Urothelium cell line (cell line): ENCODE results near the gene LDB3.
"Not testable (repeated sequence)": the region's sequence is repeated elsewhere in the genome, so short reads cannot be mapped to it uniquely, and the experiment has no call there.

Source experiments
- DNase-seq: peaks from one replicate; pipeline ENCODE4 v3.0.0; 2011; ENCODE audit warnings: low spot score, mixed read lengths
- FAIRE-seq: peaks from 2 replicates; lab custom pipeline; 2011; peaks lifted over from hg19 to GRCh38; lab: Jason Lieb, UNC

The LDB3 gene

DNA sequence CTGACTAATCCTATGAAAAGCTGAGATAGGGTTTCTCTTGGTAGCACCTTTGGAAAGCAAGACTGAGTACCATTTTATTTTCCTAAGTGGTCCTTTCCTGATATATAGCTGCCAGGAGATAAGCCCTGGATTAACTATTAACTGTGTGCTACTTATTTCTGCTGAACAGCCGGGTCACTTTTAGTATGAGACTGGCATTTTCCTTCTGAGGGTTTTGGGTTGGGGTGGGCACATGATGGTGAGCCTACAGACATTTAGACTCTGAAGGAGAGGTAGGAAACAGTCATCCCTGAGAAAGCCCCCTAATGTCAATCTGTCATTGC lies 58.3 kb downstream of the LDB3 start:
- no peak for DNase-seq
- FAIRE-seq = no peak

DNA sequence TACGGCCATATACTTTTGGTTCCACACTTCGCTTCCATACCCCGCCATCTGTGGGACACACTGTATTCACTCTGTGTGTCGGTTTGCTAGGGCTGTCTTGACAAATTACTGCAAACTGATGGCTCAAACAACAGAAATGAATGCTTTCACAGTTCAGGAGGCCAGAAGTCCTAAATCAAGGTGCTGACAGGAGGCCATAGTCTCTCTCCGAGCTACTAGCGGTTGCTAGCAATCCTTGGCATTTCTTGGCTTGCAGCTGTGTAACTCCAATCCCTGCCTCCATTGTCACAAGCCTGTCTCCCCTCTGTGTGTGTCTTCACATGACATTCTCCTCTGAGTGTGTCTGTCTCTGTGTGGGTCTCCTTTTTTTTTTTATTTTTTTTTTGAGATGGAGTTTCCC lies 59.2 kb downstream of the LDB3 start:
- no peak for FAIRE-seq

DNA sequence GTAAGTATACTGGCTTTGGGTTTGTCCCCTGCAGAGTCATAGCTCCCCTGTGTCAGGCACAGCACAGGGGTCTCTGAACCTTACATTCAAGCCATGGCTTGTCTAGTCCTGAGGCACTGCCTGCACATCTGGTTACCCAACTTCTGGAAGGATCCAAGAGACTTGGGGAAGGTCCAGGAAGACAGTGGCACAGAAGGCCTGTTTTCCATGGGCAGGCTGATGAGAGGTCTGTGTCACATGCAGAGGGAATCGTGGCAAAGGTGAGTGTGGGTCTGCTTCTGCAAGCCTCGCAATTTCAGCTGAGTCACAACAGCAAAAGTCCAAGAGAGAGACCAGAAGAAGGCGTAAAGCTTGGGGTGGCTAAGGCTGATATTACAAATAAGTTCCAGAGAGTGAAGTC lies 59.7 kb downstream of the LDB3 start:
- no peak for FAIRE-seq
- no peak for DNase-seq

More for the DNA sequence above, 59.2 kb downstream of the LDB3 start:
- no peak for DNase-seq

DNA sequence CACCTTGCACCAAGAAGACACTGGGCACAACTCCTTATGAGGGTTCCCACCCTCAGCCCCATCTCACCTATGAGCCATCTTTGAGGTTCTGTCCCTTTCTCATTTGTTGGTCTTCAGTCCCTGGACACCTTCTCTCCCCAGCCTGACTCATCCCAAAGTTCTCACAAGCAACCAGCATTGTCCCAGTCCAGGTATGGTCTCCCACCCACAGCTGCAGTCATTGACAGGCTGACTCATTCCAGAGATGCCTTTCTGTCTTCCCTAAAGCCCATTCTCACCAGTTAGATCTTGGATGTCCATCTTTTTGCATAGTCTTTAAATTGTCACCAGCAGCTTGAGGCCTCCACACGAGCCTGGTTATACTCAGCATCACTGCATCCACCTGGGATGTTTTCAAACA lies 61.4 kb downstream of the LDB3 start:
- no peak for DNase-seq

DNA sequence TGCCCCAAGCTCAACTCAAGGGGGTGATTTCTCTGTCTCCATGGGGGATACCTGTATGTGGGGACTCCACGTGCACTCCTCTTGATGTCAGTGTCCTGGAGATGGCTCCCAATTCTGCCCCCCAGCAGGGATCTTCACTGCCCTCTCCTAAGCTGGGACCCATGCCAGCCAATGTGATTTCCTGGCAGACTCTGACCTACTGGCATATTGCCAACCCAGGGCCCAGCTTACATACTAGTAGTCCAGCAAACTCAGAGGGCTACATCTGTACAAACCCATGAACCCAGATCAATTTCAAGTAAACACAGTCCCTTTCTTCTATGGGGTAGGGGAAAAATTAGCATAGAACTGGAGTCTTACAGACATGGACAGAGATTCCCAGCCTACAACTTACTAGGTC lies 61.9 kb downstream of the LDB3 start:
- FAIRE-seq (no peak), DNase-seq (no peak)

More for the DNA sequence above, 61.4 kb downstream of the LDB3 start:
- no peak for FAIRE-seq

DNA sequence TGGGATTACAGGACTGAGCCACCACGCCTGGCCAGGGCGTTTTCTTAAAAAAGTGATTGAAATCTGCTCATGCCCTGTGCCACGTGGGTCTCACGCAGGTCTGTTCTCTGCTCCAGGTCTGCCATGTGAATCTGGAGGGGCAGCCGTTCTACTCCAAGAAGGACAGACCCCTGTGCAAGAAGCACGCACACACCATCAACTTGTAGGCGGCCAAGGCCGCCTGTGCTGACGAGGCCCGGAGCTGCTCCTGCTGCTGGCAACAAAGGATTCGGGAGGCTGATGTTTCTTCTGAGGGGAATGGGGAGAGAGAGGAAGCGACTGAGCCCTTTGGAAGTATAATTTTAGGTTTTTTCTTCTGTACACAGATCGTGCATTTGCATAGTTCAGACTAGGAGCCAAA lies 64.5 kb downstream of the LDB3 start:
- no peak for DNase-seq

DNA sequence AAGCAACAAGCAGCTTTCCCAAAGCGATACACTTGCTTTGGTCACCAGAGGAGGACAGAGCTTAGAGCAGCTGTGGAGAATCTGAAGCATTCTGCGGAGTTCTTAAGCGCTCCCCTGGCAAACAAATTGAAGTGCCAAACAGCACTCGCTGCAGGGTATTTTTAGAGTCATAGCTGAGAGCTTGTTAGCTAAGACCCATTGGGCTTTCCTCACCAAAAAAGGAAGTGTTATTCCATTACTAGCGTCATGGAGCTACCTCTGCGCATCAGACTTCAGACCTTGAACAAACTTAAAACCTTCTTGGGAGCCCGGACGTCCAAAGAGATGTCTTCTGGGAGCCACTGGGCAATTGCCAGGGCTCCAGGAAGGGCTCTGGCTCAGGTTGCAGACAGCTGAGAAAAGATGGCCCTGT lies 65.0 kb downstream of the LDB3 start:
- DNase-seq (no peak), FAIRE-seq (no peak)

More for the DNA sequence above, 64.5 kb downstream of the LDB3 start:
- no peak for FAIRE-seq

DNA sequence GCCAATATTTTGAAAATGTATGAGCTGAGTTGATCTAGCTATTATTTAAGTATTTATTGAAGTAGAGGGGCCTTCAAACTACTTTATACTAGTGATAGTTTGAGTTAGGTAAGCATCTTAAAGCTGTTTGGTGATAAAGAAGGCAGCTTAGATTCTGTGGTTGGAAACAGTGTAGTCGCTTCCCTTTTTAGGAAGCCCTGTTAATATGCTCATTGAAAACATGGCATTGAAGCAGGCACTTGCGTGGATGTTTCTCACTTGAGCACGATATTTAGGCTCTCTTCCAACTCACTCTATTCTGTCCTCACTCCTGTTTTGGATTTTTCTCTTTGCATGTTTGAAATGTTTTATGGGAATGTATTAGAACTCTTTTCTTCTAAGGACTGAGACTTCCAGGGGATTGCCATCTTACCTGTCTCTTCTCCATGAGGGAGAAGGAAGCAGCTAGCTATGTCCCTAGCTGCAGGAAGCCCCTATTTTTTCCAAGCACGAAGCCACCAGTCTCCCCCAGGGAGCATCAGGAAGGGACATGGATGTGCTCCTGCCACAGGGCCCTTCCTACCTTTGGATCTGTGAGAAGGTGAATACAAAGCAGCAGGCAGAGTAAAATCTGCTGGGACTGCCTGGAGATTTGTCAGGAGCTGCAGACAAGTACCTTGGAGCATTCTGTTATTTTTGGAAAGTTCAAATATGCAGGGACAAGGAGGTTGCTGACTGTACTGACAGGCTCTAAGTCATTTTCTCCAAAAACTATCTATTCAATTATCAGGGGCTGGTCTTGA lies 66.1 kb downstream of the LDB3 start:
- FAIRE-seq = no peak
- DNase-seq = no peak

DNA sequence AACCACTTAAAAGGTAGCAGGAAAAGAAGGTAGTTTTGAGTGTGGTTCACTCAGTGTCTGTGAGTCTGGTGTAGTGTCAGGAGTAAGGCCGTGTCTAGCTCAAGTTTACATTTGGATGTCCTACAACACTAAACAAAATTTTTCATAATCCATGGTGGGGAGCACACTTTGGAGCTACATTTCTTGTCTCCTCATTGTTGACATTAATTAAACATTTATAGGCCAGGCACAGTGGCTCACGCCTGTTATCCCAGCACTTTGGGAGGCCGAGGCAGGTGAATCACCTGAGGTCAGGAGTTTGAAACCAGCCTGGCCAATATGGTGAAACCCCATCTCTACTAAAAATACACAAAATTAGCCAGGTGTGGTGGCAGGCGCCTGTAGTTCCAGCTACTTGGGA lies 67.0 kb downstream of the LDB3 start:
- not testable (repeated sequence) for DNase-seq, FAIRE-seq

DNA sequence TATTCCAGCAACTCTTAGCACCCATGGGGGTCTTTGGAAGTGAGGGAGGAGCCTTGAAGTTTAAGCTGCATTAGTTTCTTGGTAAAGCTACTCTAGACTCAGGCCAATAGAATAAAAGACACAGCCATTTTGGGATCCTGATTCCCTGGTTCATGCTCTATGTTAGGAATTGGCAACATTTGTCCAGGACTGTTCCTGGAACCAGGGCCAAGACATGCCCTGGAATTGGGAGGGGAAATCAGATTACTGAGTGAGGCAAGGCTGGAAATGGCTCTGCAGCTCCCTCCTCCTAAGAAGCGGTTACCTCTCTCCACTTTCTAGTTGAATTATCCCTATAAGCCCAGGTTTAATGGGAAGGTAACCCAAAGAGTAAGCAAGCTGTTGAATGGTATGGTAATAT lies 73.9 kb downstream of the LDB3 start:
- FAIRE-seq (no peak), DNase-seq (no peak)

DNA sequence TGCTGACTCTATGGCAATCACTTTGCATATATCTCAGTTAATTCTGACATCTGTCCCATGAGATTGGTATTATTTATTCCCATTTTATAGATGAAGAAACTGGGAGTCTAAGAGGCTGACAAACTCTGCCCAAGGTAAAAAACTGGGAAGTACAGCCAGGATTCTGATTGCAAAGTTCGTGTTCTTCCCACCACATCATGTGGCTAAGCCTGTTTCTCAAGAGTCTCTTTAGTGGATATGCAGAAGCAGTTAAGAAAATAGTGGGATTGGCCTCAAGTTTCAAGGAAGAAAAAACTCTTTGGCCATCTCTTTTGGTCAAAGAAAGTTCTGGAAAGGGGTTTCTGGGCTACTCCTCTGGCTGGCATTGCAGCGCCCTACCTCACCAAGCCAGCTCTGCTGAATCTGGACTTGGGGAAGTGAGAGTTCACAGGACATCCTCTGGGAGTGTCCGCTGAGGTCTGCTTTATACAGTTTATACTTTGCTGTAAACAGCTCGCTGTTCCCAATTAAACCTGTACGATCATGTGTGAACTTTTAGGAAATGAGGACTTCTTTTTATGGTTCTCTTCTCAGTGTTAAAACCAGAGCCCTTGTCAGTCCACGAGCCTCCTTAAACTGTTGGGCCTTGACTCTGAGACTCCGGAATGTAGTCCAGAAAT lies 75.9 kb downstream of the LDB3 start:
- no peak for FAIRE-seq
- DNase-seq = no peak

DNA sequence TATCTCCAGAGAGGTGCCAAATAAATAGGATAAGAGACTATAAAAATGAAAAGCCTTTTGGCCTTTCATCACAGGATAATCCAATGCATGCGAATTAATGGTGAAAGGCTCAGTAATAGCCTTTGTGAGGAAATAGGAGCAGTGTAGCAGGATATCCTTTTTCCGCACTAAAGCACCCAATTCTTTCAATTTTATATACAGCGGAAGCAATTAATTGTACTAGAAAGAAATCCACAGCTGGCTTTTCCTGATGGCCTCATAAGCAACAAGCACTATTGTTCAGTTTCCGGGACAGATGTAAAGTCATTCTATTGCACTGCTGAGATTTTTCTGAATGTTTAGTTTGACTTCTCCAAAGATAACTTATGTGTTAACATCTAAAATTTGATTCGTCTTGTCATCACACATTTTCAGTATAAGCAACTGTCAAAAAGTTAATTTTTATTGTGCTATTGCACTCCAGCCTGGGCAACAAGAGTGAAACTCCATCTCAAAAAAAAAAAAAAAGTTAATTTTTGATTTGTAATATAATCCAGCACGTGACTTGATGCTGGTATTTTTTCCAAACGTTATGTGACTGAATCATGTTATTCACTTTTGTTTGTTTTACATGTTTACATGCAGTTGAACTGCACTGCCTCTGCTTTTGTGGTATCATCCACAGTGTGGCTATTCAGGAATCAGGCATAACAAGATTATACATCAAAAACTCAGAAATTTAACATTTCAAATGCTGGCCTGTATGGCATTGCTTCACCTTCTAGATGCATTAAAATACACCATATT lies 79.7 kb downstream of the LDB3 start:
- no peak for FAIRE-seq
- no peak for DNase-seq

DNA sequence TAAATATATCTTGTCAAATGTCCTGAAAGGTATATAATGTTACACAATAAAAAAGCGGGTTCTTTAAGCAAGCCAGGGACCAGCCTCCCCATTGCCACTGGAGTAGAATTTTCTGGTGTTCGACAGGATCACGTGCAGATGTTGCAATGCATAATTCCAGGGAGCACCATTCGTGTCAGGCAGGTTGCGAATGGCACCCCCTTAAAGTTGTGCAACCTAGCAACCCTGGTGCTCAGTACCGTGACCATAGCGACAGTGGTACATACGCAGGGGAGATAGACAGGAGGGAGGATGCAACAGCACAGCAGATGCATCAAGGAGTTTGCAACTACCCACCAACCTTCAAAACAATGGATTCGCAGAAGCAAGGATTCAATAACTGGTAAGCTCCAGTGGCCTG lies 81.5 kb downstream of the LDB3 start:
- DNase-seq (no peak), FAIRE-seq (no peak)

DNA sequence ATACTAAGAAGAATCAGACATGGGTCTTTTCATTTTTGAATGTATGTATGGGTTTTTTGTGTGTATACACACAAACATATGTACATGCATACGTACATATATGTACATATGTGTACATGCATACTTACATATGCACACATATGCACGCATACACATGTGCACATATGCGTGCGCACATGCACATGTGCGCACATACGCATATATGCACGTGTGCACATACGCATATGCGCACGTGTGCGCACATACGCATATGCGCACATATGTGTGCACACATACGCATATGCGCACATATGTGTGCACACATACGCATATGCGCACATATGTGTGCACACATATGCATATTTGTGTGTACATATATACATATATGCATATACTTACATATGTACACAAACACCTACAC lies 83.2 kb downstream of the LDB3 start:
- DNase-seq (no peak), FAIRE-seq (peak; percentile 35)

DNA sequence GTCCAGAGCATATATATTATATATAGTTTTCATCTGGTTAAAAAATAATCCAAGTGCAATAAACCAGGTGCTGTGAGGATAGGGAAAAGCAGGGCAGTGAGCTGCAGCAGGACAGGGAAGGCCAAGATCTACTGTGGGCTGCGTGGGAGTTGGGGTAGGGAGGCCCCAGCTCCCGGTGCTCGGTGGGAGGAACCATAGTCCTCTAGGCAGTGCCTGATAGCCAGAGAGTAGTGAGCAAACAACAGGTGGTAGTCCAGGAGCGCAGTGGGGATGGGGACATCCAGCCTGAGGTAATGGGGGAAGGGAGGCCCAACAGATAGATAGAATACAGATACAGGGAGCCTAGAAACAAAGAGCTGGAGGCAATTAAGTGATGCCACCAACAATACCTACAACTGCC lies 84.0 kb downstream of the LDB3 start:
- DNase-seq (no peak), FAIRE-seq (no peak)

DNA sequence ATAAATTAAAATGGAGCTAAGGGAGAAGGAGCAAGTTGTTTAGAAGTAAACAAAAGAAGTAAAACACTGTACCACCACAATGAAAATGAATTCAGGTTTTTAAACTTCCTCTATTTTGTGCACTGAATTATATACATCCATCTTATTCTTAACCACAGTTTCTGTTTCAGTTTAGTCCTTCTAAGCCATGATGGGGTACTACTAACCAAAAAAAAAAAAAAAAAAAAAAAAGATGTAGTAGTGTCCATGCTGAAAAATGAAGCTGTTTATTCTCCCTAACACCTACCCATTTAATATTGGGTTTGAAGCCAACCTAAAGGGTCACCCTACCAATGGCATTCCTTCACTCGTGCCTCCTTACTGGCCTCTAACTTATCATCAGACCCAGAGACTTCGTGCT lies 84.7 kb downstream of the LDB3 start:
- no peak for FAIRE-seq

DNA sequence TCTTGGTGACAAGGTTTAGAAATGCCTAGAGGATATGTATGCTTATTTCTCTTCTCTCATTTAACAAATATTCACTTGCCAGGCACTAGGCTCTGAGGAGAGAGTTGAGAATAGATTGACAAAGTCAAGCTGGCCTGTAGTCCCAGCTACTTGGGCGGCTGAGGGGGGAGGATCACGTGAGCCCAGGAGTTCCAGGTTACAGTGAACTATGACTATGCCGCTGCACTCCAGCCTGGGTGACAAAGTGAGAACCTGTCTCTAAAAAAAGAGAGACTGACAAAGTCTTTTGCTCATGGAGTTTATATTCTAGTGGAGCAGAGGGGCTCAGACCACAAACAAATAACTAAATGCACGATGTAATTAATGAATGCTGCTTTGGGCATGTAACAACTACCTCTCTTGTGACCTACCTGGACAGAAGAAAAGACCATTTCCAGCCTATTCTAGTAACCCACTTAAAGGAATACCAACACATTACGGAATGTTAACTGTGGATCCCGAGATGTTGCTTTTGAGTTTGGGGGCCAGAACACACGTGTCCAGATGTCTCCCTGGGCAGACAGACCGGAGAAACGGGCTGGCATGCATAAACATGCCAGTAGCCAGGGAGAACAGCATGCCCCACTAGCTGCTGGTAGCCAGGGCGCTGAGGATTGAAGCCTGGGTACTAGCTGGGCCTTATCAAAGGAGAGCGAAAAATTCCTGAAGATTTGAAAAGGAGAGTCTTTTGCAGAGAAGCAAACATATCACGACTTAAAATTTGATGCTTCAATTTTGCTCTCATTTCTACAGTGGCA lies 85.5 kb downstream of the LDB3 start:
- DNase-seq = no peak
- FAIRE-seq = no peak

More for the DNA sequence above, 84.7 kb downstream of the LDB3 start:
- DNase-seq = no peak

DNA sequence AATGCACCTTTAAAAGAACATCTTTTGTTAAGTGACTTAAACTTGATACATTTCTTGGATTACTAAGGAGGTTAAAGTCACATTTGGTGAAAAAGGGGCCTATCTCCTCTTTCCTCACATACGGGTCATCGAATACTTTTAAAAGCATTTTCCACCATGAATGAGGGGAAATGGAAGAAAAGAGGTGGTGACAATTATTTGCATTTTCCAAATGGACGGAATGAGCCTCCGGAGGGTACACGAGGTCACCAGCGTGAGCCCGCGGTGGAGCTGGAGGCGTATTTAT lies 87.1 kb downstream of the LDB3 start:
- FAIRE-seq (no peak), DNase-seq (no peak)

DNA sequence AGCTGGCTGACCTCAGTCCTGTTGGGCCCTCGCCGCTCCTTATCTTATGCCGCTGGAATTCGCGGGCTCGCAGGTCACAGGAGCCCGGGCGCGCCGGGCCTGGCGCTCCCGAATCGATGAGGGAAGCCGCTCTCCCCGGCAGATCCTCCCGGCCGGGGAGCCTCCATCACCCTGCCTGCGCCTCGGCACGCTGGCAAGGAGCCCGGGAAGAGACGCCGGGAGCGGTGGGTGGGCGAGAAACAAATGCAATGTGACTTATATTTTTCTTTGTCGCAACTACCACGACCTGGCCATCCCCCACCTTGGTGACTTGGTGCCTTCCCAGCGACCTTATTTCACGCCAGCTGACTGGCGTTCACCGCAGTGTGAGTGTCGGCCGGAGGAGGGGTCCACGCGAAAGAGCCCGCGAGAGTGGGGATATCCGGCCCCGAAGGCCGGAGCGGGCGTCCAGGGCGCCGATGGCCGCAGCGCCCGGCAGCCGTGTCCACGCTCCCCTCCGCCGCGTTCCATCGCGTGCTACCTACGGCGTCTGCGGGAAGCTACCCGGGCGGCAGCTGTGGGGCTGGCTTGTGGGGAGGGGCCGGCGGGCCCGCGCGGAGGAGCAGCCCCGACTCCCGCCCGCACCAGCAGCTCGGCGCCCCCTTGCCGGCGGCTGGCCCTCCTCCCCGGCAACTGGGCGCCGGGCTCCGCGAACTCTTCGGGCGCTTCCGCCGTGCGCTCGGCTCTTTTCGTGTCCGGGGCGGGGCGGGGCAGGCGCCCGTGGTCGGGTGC lies 87.6 kb downstream of the LDB3 start:
- peak; percentile 94 for DNase-seq

DNA sequence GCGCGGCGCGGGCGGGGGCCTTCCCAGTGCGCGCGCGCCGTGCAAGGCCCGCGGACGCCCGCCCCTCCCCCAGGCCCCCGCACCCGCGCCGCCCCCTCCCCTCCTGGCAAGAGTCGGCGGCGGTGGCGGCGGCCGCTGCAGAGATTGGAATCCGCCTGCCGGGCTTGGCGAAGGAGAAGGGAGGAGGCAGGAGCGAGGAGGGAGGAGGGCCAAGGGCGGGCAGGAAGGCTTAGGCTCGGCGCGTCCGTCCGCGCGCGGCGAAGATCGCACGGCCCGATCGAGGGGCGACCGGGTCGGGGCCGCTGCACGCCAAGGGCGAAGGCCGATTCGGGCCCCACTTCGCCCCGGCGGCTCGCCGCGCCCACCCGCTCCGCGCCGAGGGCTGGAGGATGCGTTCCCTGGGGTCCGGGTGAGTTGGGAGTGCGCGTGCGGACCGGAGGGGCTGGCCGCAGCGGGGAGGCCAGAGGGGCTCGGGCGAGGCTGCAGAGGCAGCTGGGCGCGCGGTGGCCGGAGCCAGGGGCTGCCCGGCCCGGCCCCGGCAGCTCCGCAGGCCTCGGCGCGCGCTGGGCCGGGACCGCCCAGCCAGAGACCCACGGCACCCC lies 88.3 kb downstream of the LDB3 start, which contains the start of gene BMPR1A:
Gene BMPR1A, plus strand, starts transcription at position 109 of the 602 bp plus-strand sequence. CDS start 119,400 bp downstream, outside the sequence.
- peak; percentile 23 for DNase-seq

More for the DNA sequence above, 87.6 kb downstream of the LDB3 start:
- no peak for FAIRE-seq

More for the DNA sequence above, 88.3 kb downstream of the LDB3 start, which contains the start of gene BMPR1A:
- peak; percentile 52 for FAIRE-seq
